Measurements from ENCODE around the gene FBXO24. TPM values are rescaled to one million over a fixed set of nuclear protein-coding genes. Genes with fewer than 3 reads are reported as not detected.

Gene FBXO24
- total and polyA plus RNA-seq, 7 donors = 0.13 to 1.1 (median 0.30) TPM

- peaks cover 10 to 38% of the 10 kb centered on the region in 2 donors for H3K36me3 ChIP-seq (ENCODE audit: insufficient read depth in 1 of 2, low read depth in 1 of 2)
- no peak for ATAC-seq
- no peak for TF ChIP-seq CTCF (IDR thresholded peaks at IDR 0.05)
These were observed 14.9 kb upstream of the FBXO24 start for GRCh38 chr7:100570954-100571828.

GRCh38 chr7:100571829-100572116 is 14.4 kb upstream of the FBXO24 start:
- no peaks in the 10 kb centered on the region for H3K4me1 ChIP-seq
- WGBS, 3 donors = 97 to 100% (median 97%) methylated on average over 2 of the region's 2 CpGs
- ATAC-seq (no peak), DNase-seq (no peak)
- peaks cover 10 to 44% of the 10 kb centered on the region in 2 donors for H3K36me3 ChIP-seq (ENCODE audit: insufficient read depth in 1 of 2, low read depth in 1 of 2)
- H3K9me3 ChIP-seq = no peaks in the 10 kb centered on the region
- H3K27ac ChIP-seq = no peak overlapping the region
- peaks cover 0 to 50% (median 14%) of the 10 kb centered on the region in 3 donors for H3K27me3 ChIP-seq (ENCODE audit: insufficient read depth in 3 of 3, low read length in 2 of 3)
- no peak for TF ChIP-seq CTCF (IDR thresholded peaks at IDR 0.05)
- H3K4me3 ChIP-seq = no peak overlapping the region
- intact Hi-C loops (cut with DNase I) = no loop called here

More at GRCh38 chr7:100570954-100571828, 14.9 kb upstream of the FBXO24 start:
- 72 to 78% (median 76%) methylated on average over 23 to 26 of the region's 26 CpGs for WGBS, 3 donors
- no peaks in the 10 kb centered on the region for H3K9me3 ChIP-seq
- intact Hi-C loops (cut with DNase I) = no loop called here
- H3K4me3 ChIP-seq = no peak overlapping the region
- peak in 1 of 2 donors; percentile 47 for DNase-seq
- H3K27me3 ChIP-seq (ENCODE audit: insufficient read depth in 3 of 3, low read length in 2 of 3) = peaks cover 0 to 50% (median 13%) of the 10 kb centered on the region in 3 donors
- H3K4me1 ChIP-seq = no peaks in the 10 kb centered on the region
- H3K27ac ChIP-seq = no peak overlapping the region

- no peaks in the 10 kb centered on the region for H3K4me1 ChIP-seq
- H3K4me3 ChIP-seq = no peak overlapping the region
- H3K9me3 ChIP-seq = no peaks in the 10 kb centered on the region
- no peak overlapping the region for H3K27ac ChIP-seq
- no peak for TF ChIP-seq CTCF (IDR thresholded peaks at IDR 0.05)
- 84 to 90% (median 84%) methylated on average over 13 to 20 of the region's 20 CpGs for WGBS, 3 donors
- intact Hi-C loops (cut with DNase I) = no loop called here
- peaks cover 0 to 55% (median 14%) of the 10 kb centered on the region in 3 donors for H3K27me3 ChIP-seq (ENCODE audit: insufficient read depth in 3 of 3, low read length in 2 of 3)
- peaks cover 10 to 50% of the 10 kb centered on the region in 2 donors for H3K36me3 ChIP-seq (ENCODE audit: insufficient read depth in 1 of 2, low read depth in 1 of 2)
- ATAC-seq (no peak), DNase-seq (no peak)
These were observed 13.7 kb upstream of the FBXO24 start for GRCh38 chr7:100572281-100572948.

- Histone ChIP-seq H3K36me3 (ENCODE audit: insufficient read depth in 1 of 2, low read depth in 1 of 2) (peaks cover 15 to 57% of the 10 kb centered on the region in 2 donors), H3K4me3 (no peak overlapping the region), H3K27ac (no peak overlapping the region), H3K9me3 (no peaks in the 10 kb centered on the region), H3K4me1 (no peaks in the 10 kb centered on the region), H3K27me3 (ENCODE audit: insufficient read depth in 3 of 3, low read length in 2 of 3) (peaks cover 0 to 60% (median 14%) of the 10 kb centered on the region in 3 donors)
- no peak for ATAC-seq
- no peak for DNase-seq
- TF ChIP-seq CTCF (IDR thresholded peaks at IDR 0.05) = no peak
- WGBS, 3 donors = 90 to 92% (median 91%) methylated on average over 28 to 30 of the region's 30 CpGs
- intact Hi-C loops (cut with DNase I) = no loop called here
These were observed 13.0 kb upstream of the FBXO24 start for GRCh38 chr7:100572949-100573675.
